Heart left ventricle (tissue), 16 donors: ENCODE measurements around the gene SNCA. TPM values are rescaled to one million over a fixed set of nuclear protein-coding genes. Genes with fewer than 3 reads are reported as not detected.

Experiments
- ATAC-seq, 4 donors: fragments of 200-7000 bp; cut with Tn5 transposase; one replicate each; pipeline ENCODE4 v1.9.1; 2020 to 2022; ENCODE audit warnings: moderate library complexity in 4 of 4, mild to moderate bottlenecking in 3 of 4, moderate number of reproducible peaks in 1 of 4
- DNase-seq, 5 donors: peaks; one replicate each; pipeline ENCODE4 v3.0.0-alpha.2; 2020
- H3K27ac ChIP-seq, 12 donors: fragments of 200-600 bp; sonication (generic) in 4 of 12; one replicate each; pipeline versions ENCODE4 v1.5.0 to v1.8.0; 2016 to 2022; ENCODE audit warnings: mild to moderate bottlenecking in 2 of 12
- H3K27me3 ChIP-seq, 9 donors: fragments of 200-600 bp; sonication (generic) in 2 of 9; one replicate each; pipeline versions ENCODE4 v1.5.1 to v1.8.0; 2016 to 2022; ENCODE audit warnings: mild to moderate bottlenecking in 3 of 9
- H3K36me3 ChIP-seq, 9 donors: fragments of 200-600 bp; sonication (generic) in 2 of 9; one replicate each; pipeline versions ENCODE4 v1.5.0 to v1.8.0; 2018 to 2022; ENCODE audit warnings: mild to moderate bottlenecking in 2 of 9
- H3K4me1 ChIP-seq, 12 donors: fragments of 200-600 bp; sonication (generic) in 4 of 12; one replicate each; pipeline versions ENCODE4 v1.5.0 to v1.8.0; 2016 to 2022; ENCODE audit warnings: mild to moderate bottlenecking in 3 of 12
- H3K4me3 ChIP-seq, 12 donors: fragments of 200-600 bp; sonication (generic) in 4 of 12; one replicate each; pipeline versions ENCODE4 v1.5.0 to v1.8.0; 2017 to 2022; ENCODE audit warnings: mild to moderate bottlenecking in 9 of 12, moderate library complexity in 4 of 12
- H3K9me3 ChIP-seq, 12 donors: fragments of 200-600 bp; sonication (generic) in 4 of 12; one replicate each; pipeline versions ENCODE4 v1.5.0 to v1.8.0; 2016 to 2022; ENCODE audit warnings: mild to moderate bottlenecking in 1 of 12
- POLR2A ChIP-seq, 2 donors: fragments of 450-650 bp; IDR thresholded peaks; one replicate each; pipeline ENCODE4 v1.6.1; 2017; ENCODE audit warnings: antibody characterized with exemption in 2 of 2, mild to moderate bottlenecking in 2 of 2, moderate library complexity in 2 of 2
- WGBS, 4 donors: extraction: QIAGEN DNeasy Blood & Tissue Kit in 2 of 4; methylation state at CpG; one replicate each; pipeline versions ENCODE4 v1.1.5 to v1.1.7; 2013 to 2018; 5-methylcytosine and 5-hydroxymethylcytosine counted together
- intact Hi-C, 10 donors: fragments of 100-400 bp; cut with DNase I; formaldehyde crosslinking; loops; one replicate each; pipeline versions ENCODE4 v1.11.1 to v1.14.2; 2022
- polyA plus RNA-seq, 2 donors: library from polyadenylated mRNA; stranded (reverse); fragments of 200-250 nt; gene quantifications; one replicate each; pipeline ENCODE4 v1.2.3, GENCODE V29; 2013
- total RNA-seq, 9 donors: library from RNA; depleted of rRNA in 2 of 9; stranded (reverse); fragments of >200 nt in 2 of 9; fragmentation: NEBNext Ultra II Directional in 3 of 9; extraction: Animal tissue kit (Norgen Biotek cat#: 25700) in 3 of 9; gene quantifications; one replicate each; pipeline versions ENCODE4 v1.1.0 to v1.2.4, GENCODE V29; 2016 to 2023
- TF ChIP-seq, protein P1 (sequence below), 12 donors: fragments of 200-600 bp; sonication (generic) in 4 of 12; IDR thresholded peaks; one replicate each; pipeline versions ENCODE4 v1.5.0 to v1.8.0; 2018 to 2022; ENCODE audit warnings: antibody characterized with exemption in 12 of 12, mild to moderate bottlenecking in 5 of 12
- donor health status: ischemic (EF 13 %, LVEDD 7.1; RV severe dilation, severe dysfunction).
- donor health status: healthy with polysubstance abuse.
- donor health status: DM: no; HTN: yes; CAD: no.
- donor health status: DM: no; HTN: no; CAD: no.
- donor health status: ischemic (EF 25% LVEDD 6.9; RV normal size, moderate dysfunction).
- donor health status: ischemic (EF 25% LVEDD 5.7; RV mildly dilated, moderate dysfunction).
- donor health status: healthy.
- donor health status: DM: yes; HTN: yes; CAD: no.
- donor health status: ischemic (EF 35%, LVEDD 5.7; RV mildly dilated, moderate dysfunction).
- donor health status: nonischemic (EF 11% LVEDD 7.7; RV severe dilation, severe dysfunction).
- donor health status: DM: yes; HTN: yes; CAD: no.
- donor health status: PGD.
- donor health status: ischemic (EF 29% LVEDD 5.4; RV normal size, mild dysfunction).
- donor health status: nonischemic (EF 23%, LVEDD 6.1; RV moderate dilation, normal function).

The SNCA gene
- total and polyA plus RNA-seq, 11 donors = 2.3 to 27.9 (median 5.5) TPM

GRCh38 chr4:89704651-89705395 lies 132.1 kb downstream of the SNCA start:
- Histone ChIP-seq H3K27ac (no peak overlapping the region), H3K36me3 (no peaks in the 10 kb centered on the region), H3K9me3 (no peaks in the 10 kb centered on the region), H3K27me3 (no peaks in the 10 kb centered on the region), H3K4me1 (peaks cover 0 to 7% (median 0%) of the 10 kb centered on the region in 12 donors), H3K4me3 (no peak overlapping the region)
- TF ChIP-seq, protein P1, sequence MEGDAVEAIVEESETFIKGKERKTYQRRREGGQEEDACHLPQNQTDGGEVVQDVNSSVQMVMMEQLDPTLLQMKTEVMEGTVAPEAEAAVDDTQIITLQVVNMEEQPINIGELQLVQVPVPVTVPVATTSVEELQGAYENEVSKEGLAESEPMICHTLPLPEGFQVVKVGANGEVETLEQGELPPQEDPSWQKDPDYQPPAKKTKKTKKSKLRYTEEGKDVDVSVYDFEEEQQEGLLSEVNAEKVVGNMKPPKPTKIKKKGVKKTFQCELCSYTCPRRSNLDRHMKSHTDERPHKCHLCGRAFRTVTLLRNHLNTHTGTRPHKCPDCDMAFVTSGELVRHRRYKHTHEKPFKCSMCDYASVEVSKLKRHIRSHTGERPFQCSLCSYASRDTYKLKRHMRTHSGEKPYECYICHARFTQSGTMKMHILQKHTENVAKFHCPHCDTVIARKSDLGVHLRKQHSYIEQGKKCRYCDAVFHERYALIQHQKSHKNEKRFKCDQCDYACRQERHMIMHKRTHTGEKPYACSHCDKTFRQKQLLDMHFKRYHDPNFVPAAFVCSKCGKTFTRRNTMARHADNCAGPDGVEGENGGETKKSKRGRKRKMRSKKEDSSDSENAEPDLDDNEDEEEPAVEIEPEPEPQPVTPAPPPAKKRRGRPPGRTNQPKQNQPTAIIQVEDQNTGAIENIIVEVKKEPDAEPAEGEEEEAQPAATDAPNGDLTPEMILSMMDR (IDR thresholded peaks at IDR 0.05) = no peak
- TF ChIP-seq POLR2A (IDR thresholded peaks at IDR 0.05) = no peak
- 91 to 92% (median 92%) methylated on average over 2 of the region's 2 CpGs for WGBS, 4 donors
- ATAC-seq (no peak), DNase-seq (no peak)
- intact Hi-C loops = no loop called here

- TF ChIP-seq POLR2A (IDR thresholded peaks at IDR 0.05) = no peak
- TF ChIP-seq, protein P1 (IDR thresholded peaks at IDR 0.05) = no peak
- Histone ChIP-seq H3K27me3 (no peaks in the 10 kb centered on the region), H3K36me3 (no peaks in the 10 kb centered on the region), H3K4me1 (peaks cover 0 to 7% (median 0%) of the 10 kb centered on the region in 12 donors), H3K4me3 (no peak overlapping the region), H3K9me3 (no peaks in the 10 kb centered on the region), H3K27ac (no peak overlapping the region)
- DNase-seq (no peak), ATAC-seq (no peak)
- WGBS, 4 donors = 79 to 86% (median 83%) methylated on average over 6 of the region's 6 CpGs
- intact Hi-C loops = no loop called here
Measured at GRCh38 chr4:89703829-89704590, 133.0 kb downstream of the SNCA start.

DNA sequence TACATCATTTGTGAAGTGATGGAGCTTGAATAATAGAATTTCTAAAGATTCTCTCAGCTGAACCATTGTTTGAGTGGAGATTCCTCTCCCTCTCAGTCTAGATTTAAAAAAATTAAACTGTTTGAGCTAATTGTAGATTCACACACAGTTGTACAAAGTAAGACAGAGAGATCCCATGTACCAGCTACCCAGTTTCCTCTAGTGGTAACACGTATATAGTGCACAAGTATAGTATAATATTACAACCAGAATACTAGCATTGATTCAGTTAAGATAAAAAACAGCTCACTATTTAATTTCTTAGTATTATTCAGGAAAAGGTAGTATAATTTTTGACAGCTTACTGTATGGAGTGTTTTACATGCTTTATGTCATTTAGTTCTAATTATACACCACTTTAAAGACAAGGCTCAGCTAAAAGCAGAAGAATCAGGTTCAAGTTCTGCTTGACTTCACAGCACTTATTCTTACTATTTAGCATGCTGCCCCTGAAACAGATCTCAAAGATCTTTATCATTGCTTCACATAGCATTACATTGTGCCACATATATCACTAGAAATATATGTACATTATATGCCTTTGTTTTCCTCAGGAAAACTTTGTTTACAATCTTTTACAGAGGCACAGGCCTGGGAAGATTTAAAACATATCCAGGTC lies 136.1 kb downstream of the SNCA start:
- Histone ChIP-seq H3K9me3 (no peaks in the 10 kb centered on the region), H3K4me1 (no peaks in the 10 kb centered on the region), H3K36me3 (no peaks in the 10 kb centered on the region), H3K27me3 (no peaks in the 10 kb centered on the region), H3K27ac (no peak overlapping the region), H3K4me3 (no peak overlapping the region)
- WGBS, 4 donors = 70 to 85% (median 79%) methylated on average over 1 of the region's 1 CpG
- intact Hi-C loops = no loop called here
- ATAC-seq (no peak), DNase-seq (no peak)
- TF ChIP-seq POLR2A (IDR thresholded peaks at IDR 0.05) = no peak
- TF ChIP-seq, protein P1 (IDR thresholded peaks at IDR 0.05) = no peak

DNA sequence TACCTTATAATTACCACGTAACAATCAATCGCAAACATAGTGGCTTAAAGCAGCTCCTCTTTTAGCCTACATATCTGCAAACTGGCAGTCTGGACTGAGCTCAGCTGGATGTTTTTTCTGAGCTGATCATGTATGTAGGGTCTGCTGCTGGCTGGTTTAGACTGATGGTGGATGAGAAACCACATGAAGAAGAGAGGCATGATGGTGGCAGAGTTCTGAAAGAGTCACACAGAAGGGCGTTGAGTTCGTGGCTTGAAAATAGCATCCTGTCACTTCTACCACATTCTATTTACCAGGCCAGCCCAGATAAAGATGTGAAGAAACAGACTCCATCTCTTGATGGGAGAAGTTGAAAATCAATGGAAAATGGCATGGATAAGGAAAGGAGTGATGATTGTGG lies 151.3 kb downstream of the SNCA start:
- no peaks in the 10 kb centered on the region for H3K36me3 ChIP-seq
- DNase-seq (no peak), ATAC-seq (no peak)
- WGBS, 4 donors = 76 to 84% (median 78%) methylated on average over 4 of the region's 4 CpGs
- no peak overlapping the region for H3K4me3 ChIP-seq
- no peaks in the 10 kb centered on the region for H3K4me1 ChIP-seq
- H3K27me3 ChIP-seq = no peaks in the 10 kb centered on the region
- no peak overlapping the region for H3K27ac ChIP-seq
- intact Hi-C loops = no loop called here
- no peak for TF ChIP-seq POLR2A (IDR thresholded peaks at IDR 0.05)
- TF ChIP-seq, protein P1 (IDR thresholded peaks at IDR 0.05) = no peak
- no peaks in the 10 kb centered on the region for H3K9me3 ChIP-seq
